ENCODE data around the gene PLCL2. TPM values are rescaled to one million over a fixed set of nuclear protein-coding genes. Genes with fewer than 3 reads are reported as not detected.

The PLCL2 gene
- total RNA-seq, 1 donor from 2014 or later: 2.5 TPM

DNA sequence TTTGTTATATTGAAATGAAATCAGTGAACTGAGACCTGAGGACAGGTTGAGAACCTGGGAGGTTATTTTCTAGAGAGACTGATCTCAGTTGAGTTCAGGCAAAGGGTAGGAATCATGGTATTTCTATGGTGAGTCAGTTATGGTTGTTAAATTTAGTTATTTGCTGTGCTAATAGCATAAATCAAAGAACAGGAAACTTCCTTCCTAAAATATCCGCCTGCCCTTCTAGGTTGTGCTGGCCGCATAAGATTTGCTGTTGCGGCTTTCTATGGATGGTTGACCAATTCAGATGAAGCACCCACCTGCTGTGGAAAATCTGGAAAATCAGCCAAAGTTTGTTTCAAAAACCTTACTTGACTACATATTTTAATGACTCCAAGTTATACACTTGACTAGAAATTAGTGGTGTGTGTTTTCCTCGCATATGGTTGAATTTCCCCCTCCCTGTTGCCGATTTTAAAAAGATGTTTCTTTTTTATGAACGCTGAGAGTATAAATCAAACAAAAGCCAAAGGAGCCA, 52.6 kb downstream of the PLCL2 start:
- no peak for DNase-seq (ENCODE audit: low read depth)
- no peaks in the 10 kb centered on the region for H3K36me3 ChIP-seq (ENCODE audit: control insufficient read depth, insufficient read depth, low read length)
- TF ChIP-seq CTCF (IDR thresholded peaks at IDR 0.05; ENCODE audit: insufficient read depth, low read length, poor library complexity, severe bottlenecking): no peak
- no peak overlapping the region for H3K4me3 ChIP-seq (ENCODE audit: low read depth, low read length)
- H3K27me3 ChIP-seq (ENCODE audit: control insufficient read depth, insufficient read depth, low read length): no peaks in the 10 kb centered on the region

- Histone ChIP-seq H3K36me3 (ENCODE audit: control insufficient read depth, insufficient read depth, low read length) (no peaks in the 10 kb centered on the region), H3K27me3 (ENCODE audit: control insufficient read depth, insufficient read depth, low read length) (no peaks in the 10 kb centered on the region), H3K4me3 (ENCODE audit: low read depth, low read length) (no peak overlapping the region)
- DNase-seq (ENCODE audit: low read depth): no peak
- TF ChIP-seq CTCF (IDR thresholded peaks at IDR 0.05; ENCODE audit: insufficient read depth, low read length, poor library complexity, severe bottlenecking): no peak
Measured at GRCh38 chr3:16940769-16941700, 56.3 kb downstream of the PLCL2 start.

GRCh38 chr3:16942955-16943354, 58.2 kb downstream of the PLCL2 start:
- no peak for TF ChIP-seq CTCF (IDR thresholded peaks at IDR 0.05; ENCODE audit: insufficient read depth, low read length, poor library complexity, severe bottlenecking)
- H3K27me3 ChIP-seq (ENCODE audit: control insufficient read depth, insufficient read depth, low read length): no peaks in the 10 kb centered on the region
- H3K36me3 ChIP-seq (ENCODE audit: control insufficient read depth, insufficient read depth, low read length): no peaks in the 10 kb centered on the region
- no peak for DNase-seq (ENCODE audit: low read depth)
- no peak overlapping the region for H3K4me3 ChIP-seq (ENCODE audit: low read depth, low read length)

DNA sequence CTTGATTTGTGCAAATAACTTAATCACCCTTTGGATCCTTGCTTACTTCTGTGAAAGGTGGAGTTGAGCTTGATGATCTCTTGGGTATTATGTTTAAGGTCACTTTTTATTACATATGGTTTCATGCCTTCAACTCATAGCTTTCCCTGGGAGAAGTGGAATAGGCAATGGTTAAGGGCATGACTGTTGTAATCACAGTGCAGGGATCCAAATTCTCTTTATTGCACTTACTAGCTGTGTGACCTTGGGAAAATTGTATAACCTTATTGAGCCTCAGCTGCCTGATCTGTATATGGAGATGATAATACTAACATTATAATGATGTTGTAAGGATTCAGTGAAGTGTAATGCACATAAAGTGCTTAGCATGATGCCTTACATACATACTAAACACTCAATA, 59.1 kb downstream of the PLCL2 start:
- no peak for TF ChIP-seq CTCF (IDR thresholded peaks at IDR 0.05; ENCODE audit: insufficient read depth, low read length, poor library complexity, severe bottlenecking)
- no peak overlapping the region for H3K4me3 ChIP-seq (ENCODE audit: low read depth, low read length)
- no peaks in the 10 kb centered on the region for H3K27me3 ChIP-seq (ENCODE audit: control insufficient read depth, insufficient read depth, low read length)
- no peak for DNase-seq (ENCODE audit: low read depth)
- no peaks in the 10 kb centered on the region for H3K36me3 ChIP-seq (ENCODE audit: control insufficient read depth, insufficient read depth, low read length)

DNA sequence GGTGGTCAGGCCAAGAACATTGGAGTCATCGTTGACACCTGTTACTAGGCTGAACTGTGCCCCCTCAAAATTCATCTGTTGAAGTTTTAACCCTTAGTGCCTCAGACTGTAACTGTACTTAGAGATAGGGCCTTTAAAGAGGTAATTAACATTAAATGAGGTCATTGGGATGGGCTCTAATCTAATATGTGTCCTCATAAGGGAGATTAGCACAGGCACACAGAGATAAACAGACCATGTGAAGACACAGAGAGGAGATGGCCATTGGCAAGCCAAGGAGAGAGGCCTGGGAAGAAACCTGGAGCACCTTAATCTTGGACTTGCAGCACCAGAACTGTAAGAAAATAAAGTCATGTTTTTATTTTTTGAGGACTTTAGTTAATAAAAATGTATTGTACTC, 59.6 kb downstream of the PLCL2 start:
- DNase-seq (ENCODE audit: low read depth): no peak
- H3K36me3 ChIP-seq (ENCODE audit: control insufficient read depth, insufficient read depth, low read length): no peaks in the 10 kb centered on the region
- no peaks in the 10 kb centered on the region for H3K27me3 ChIP-seq (ENCODE audit: control insufficient read depth, insufficient read depth, low read length)
- no peak for TF ChIP-seq CTCF (IDR thresholded peaks at IDR 0.05; ENCODE audit: insufficient read depth, low read length, poor library complexity, severe bottlenecking)
- H3K4me3 ChIP-seq (ENCODE audit: low read depth, low read length): no peak overlapping the region
